GM12891 (cell line): ENCODE data around the gene POU6F1.

Source experiments
- POLR2A ChIP-seq: IDR thresholded peaks from 2 replicates; pipeline ENCODE4 v1.6.1; 2011; ENCODE audit warnings: low read depth, low read length, control low read depth
- SPI1 ChIP-seq: IDR thresholded peaks from 2 replicates; pipeline ENCODE4 v1.6.1; 2011; ENCODE audit warnings: low read depth, low read length, control low read depth
- TAF1 ChIP-seq: IDR thresholded peaks from 2 replicates; pipeline ENCODE4 v1.6.1; 2011; ENCODE audit warnings: low read depth, low read length, control low read depth

DNA sequence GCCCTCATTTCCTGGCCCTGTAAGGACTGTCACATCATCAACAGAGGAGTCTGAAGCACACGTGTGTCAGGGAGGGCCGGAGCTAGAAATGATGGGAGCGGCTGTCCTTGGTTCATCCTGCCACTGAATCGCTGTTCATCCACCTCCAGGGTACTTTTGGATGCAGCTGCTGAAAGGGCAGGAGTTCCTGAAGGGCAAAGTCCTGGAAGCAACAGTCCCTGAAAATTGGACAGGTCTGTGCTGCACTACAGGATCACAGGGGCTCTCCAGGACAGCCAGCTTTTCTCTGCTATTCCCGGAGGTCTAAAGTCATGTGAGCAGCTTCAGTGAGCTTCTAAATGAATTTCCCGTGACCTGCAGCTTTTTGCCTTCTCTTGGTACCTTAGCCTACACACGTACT lies 17.7 kb downstream of the POU6F1 start:
- no peak for TF ChIP-seq SPI1
- no peak for TF ChIP-seq POLR2A
- TF ChIP-seq TAF1: no peak
